CD8-positive, alpha-beta memory T cell (primary cell): ENCODE results near the gene AOPEP. TPM values are rescaled to one million over a fixed set of nuclear protein-coding genes. Genes with fewer than 3 reads are reported as not detected.

Source experiments
- CTCF ChIA-PET: fragments of 350-600 bp; sonication (Branson Sonifier 250); formaldehyde crosslinking; loops from one replicate; lab custom pipeline; 2021; ENCODE audit warnings: antibody characterized with exemption; lab: Charles Lee
- POLR2A ChIA-PET: fragments of 350-600 bp; sonication (Branson Sonifier 250); formaldehyde crosslinking; loops from one replicate; lab custom pipeline; 2021; ENCODE audit warnings: antibody characterized with exemption; lab: Charles Lee
- DNase-seq, 5 donors: peaks; one replicate each; pipeline versions ENCODE4 v3.0.0 to v3.0.0-alpha.2; 2020 to 2022; ENCODE audit warnings: mixed read lengths in 1 of 5
- H3K27ac ChIP-seq: one replicate; pipeline ENCODE4 v1.7.0; 2013; ENCODE audit warnings: low read depth, mild to moderate bottlenecking, low read length, moderate library complexity
- H3K27me3 ChIP-seq: 2 replicates; pipeline ENCODE4 v1.7.0; 2013; ENCODE audit warnings: low read length, mild to moderate bottlenecking; ENCODE audit not compliant: insufficient read depth, poor library complexity, severe bottlenecking
- H3K36me3 ChIP-seq: 2 replicates; pipeline ENCODE4 v1.7.0; 2013; ENCODE audit warnings: mild to moderate bottlenecking, low read length, moderate library complexity; ENCODE audit not compliant: insufficient read depth
- H3K4me1 ChIP-seq: 2 replicates; pipeline ENCODE4 v1.7.0; 2013; ENCODE audit warnings: mild to moderate bottlenecking, low read length, moderate library complexity; ENCODE audit not compliant: insufficient read depth
- H3K4me3 ChIP-seq: 2 replicates; pipeline ENCODE4 v1.7.0; 2013; ENCODE audit warnings: mild to moderate bottlenecking, low read length
- H3K9me3 ChIP-seq: 2 replicates; pipeline ENCODE4 v1.7.0; 2013; ENCODE audit warnings: mild to moderate bottlenecking, low read length
- H3K27ac Mint-ChIP-seq, 8 donors: one replicate each; pipeline ENCODE4 v1.8.0; 2020 to 2021; ENCODE audit warnings: mixed read lengths in 8 of 8, mild to moderate bottlenecking in 6 of 8, inconsistent platforms in 3 of 8, moderate library complexity in 3 of 8
- H3K27me3 Mint-ChIP-seq, 2 donors: one replicate each; pipeline ENCODE4 v1.8.0; 2020 to 2021; ENCODE audit warnings: mixed read lengths in 2 of 2, mild to moderate bottlenecking in 1 of 2, moderate library complexity in 1 of 2
- H3K36me3 Mint-ChIP-seq, 3 donors: one replicate each; pipeline ENCODE4 v1.8.0; 2020 to 2021; ENCODE audit warnings: mixed read lengths in 3 of 3, inconsistent platforms in 1 of 3, mild to moderate bottlenecking in 1 of 3
- H3K4me1 Mint-ChIP-seq, 3 donors: one replicate each; pipeline ENCODE4 v1.8.0; 2020 to 2021; ENCODE audit warnings: mixed read lengths in 3 of 3, inconsistent platforms in 1 of 3, mild to moderate bottlenecking in 1 of 3
- H3K4me3 Mint-ChIP-seq, 7 donors: one replicate each; pipeline ENCODE4 v1.8.0; 2020 to 2021; ENCODE audit warnings: mixed read lengths in 7 of 7, mild to moderate bottlenecking in 6 of 7, moderate library complexity in 4 of 7, inconsistent platforms in 2 of 7
- H3K9me3 Mint-ChIP-seq, 5 donors: one replicate each; pipeline ENCODE4 v1.8.0; 2020 to 2022; ENCODE audit warnings: mixed read lengths in 5 of 5, mild to moderate bottlenecking in 3 of 5, moderate library complexity in 2 of 5, inconsistent platforms in 1 of 5
- polyA plus RNA-seq: library from polyadenylated mRNA; unstranded; fragments of 300-500 nt; fragmentation: Illumina TruSeq; gene quantifications from one replicate; pipeline ENCODE4 v1.2.3, GENCODE V29; 2021
- total RNA-seq, 2 experiments: library from RNA; stranded (reverse); gene quantifications; one replicate each; pipeline ENCODE4 v1.2.3, GENCODE V29; 2021

AOPEP gene
- total and polyA plus RNA-seq, 3 experiments from 2014 or later: 4.2 to 7.1 (median 6.9) TPM

GRCh38 chr9:94899464-94900221, 173.1 kb downstream of the AOPEP start:
- H3K27me3 Mint-ChIP-seq: no peaks in the 10 kb centered on the region
- no peaks in the 10 kb centered on the region for H3K4me1 Mint-ChIP-seq
- Histone ChIP-seq H3K4me3 (no peak overlapping the region), H3K36me3 (no peaks in the 10 kb centered on the region), H3K27ac (no peak overlapping the region), H3K9me3 (no peaks in the 10 kb centered on the region), H3K27me3 (no peaks in the 10 kb centered on the region), H3K4me1 (no peaks in the 10 kb centered on the region)
- POLR2A ChIA-PET: interaction anchor here (0.6 to 0.7 kb wide), 2 partner anchors 14 to 181 kb away, joined by 3 to 8 read pairs; no protein-coding TSS in a partner anchor
- no peak for DNase-seq
- CTCF ChIA-PET: no interaction called here
- no peak overlapping the region for H3K4me3 Mint-ChIP-seq
- no peaks in the 10 kb centered on the region for H3K9me3 Mint-ChIP-seq
- peak overlapping the region in 1 of 8 donors; percentile 48 for H3K27ac Mint-ChIP-seq
- H3K36me3 Mint-ChIP-seq: peaks cover 0 to 3% (median 0%) of the 10 kb centered on the region in 3 donors

- H3K27me3 ChIP-seq: no peaks in the 10 kb centered on the region
- ChIA-PET CTCF (no interaction called here), POLR2A (no interaction called here)
- H3K4me1 Mint-ChIP-seq: no peaks in the 10 kb centered on the region
- H3K4me3 ChIP-seq: no peak overlapping the region
- no peaks in the 10 kb centered on the region for H3K27me3 Mint-ChIP-seq
- H3K27ac ChIP-seq: no peak overlapping the region
- no peaks in the 10 kb centered on the region for H3K9me3 Mint-ChIP-seq
- DNase-seq: no peak
- no peaks in the 10 kb centered on the region for H3K36me3 ChIP-seq
- no peak overlapping the region for H3K4me3 Mint-ChIP-seq
- H3K36me3 Mint-ChIP-seq: peaks cover 0 to 3% (median 0%) of the 10 kb centered on the region in 3 donors
- H3K27ac Mint-ChIP-seq: peak overlapping the region in 1 of 8 donors; percentile 27
- H3K9me3 ChIP-seq: no peaks in the 10 kb centered on the region
- H3K4me1 ChIP-seq: no peaks in the 10 kb centered on the region
Measured at GRCh38 chr9:94900222-94901018, 173.9 kb downstream of the AOPEP start.

GRCh38 chr9:94901019-94901363, 174.5 kb downstream of the AOPEP start:
- Mint-ChIP-seq H3K4me3 (no peak overlapping the region), H3K9me3 (no peaks in the 10 kb centered on the region), H3K4me1 (no peaks in the 10 kb centered on the region), H3K36me3 (peaks cover 0 to 3% (median 0%) of the 10 kb centered on the region in 3 donors), H3K27ac (no peak overlapping the region), H3K27me3 (no peaks in the 10 kb centered on the region)
- ChIA-PET CTCF (no interaction called here), POLR2A (no interaction called here)
- H3K36me3 ChIP-seq: no peaks in the 10 kb centered on the region
- H3K9me3 ChIP-seq: no peaks in the 10 kb centered on the region
- H3K27me3 ChIP-seq: no peaks in the 10 kb centered on the region
- no peak overlapping the region for H3K4me3 ChIP-seq
- H3K27ac ChIP-seq: no peak overlapping the region
- DNase-seq: no peak
- H3K4me1 ChIP-seq: no peaks in the 10 kb centered on the region

GRCh38 chr9:94903961-94904421, 177.5 kb downstream of the AOPEP start:
- Histone ChIP-seq H3K36me3 (no peaks in the 10 kb centered on the region), H3K4me1 (no peaks in the 10 kb centered on the region), H3K9me3 (no peaks in the 10 kb centered on the region), H3K4me3 (no peak overlapping the region), H3K27ac (no peak overlapping the region), H3K27me3 (no peaks in the 10 kb centered on the region)
- DNase-seq: no peak
- ChIA-PET POLR2A (no interaction called here), CTCF (no interaction called here)
- H3K36me3 Mint-ChIP-seq: peaks cover 0 to 3% (median 0%) of the 10 kb centered on the region in 3 donors
- no peaks in the 10 kb centered on the region for H3K4me1 Mint-ChIP-seq
- H3K4me3 Mint-ChIP-seq: no peak overlapping the region
- H3K27ac Mint-ChIP-seq: peak overlapping the region in 1 of 8 donors; percentile 30
- H3K9me3 Mint-ChIP-seq: no peaks in the 10 kb centered on the region
- H3K27me3 Mint-ChIP-seq: no peaks in the 10 kb centered on the region

- no peaks in the 10 kb centered on the region for H3K36me3 ChIP-seq
- Mint-ChIP-seq H3K4me1 (no peaks in the 10 kb centered on the region), H3K27ac (no peak overlapping the region), H3K27me3 (no peaks in the 10 kb centered on the region), H3K4me3 (no peak overlapping the region), H3K36me3 (peaks cover 0 to 3% (median 0%) of the 10 kb centered on the region in 3 donors), H3K9me3 (no peaks in the 10 kb centered on the region)
- H3K4me1 ChIP-seq: no peaks in the 10 kb centered on the region
- DNase-seq: no peak
- no peak overlapping the region for H3K4me3 ChIP-seq
- no peaks in the 10 kb centered on the region for H3K9me3 ChIP-seq
- H3K27ac ChIP-seq: no peak overlapping the region
- ChIA-PET CTCF (no interaction called here), POLR2A (no interaction called here)
- no peaks in the 10 kb centered on the region for H3K27me3 ChIP-seq
Measured at GRCh38 chr9:94904806-94905205, 178.3 kb downstream of the AOPEP start.

- Mint-ChIP-seq H3K4me1 (no peaks in the 10 kb centered on the region), H3K27me3 (no peaks in the 10 kb centered on the region), H3K27ac (peak overlapping the region in 1 of 8 donors; percentile 10), H3K36me3 (peaks cover 0 to 3% (median 0%) of the 10 kb centered on the region in 3 donors), H3K4me3 (no peak overlapping the region), H3K9me3 (no peaks in the 10 kb centered on the region)
- Histone ChIP-seq H3K9me3 (no peaks in the 10 kb centered on the region), H3K4me3 (no peak overlapping the region), H3K27me3 (no peaks in the 10 kb centered on the region), H3K36me3 (no peaks in the 10 kb centered on the region), H3K4me1 (no peaks in the 10 kb centered on the region), H3K27ac (no peak overlapping the region)
- CTCF ChIA-PET: interaction anchor here (0.5 kb wide), 1 partner anchor 10 kb away, joined by 3 read pairs; no protein-coding TSS in a partner anchor
- DNase-seq: no peak
- POLR2A ChIA-PET: no interaction called here
Measured at GRCh38 chr9:94905606-94906005, 179.1 kb downstream of the AOPEP start.

GRCh38 chr9:94906181-94906580, 179.7 kb downstream of the AOPEP start:
- no peak overlapping the region for H3K4me3 Mint-ChIP-seq
- no peak overlapping the region for H3K27ac Mint-ChIP-seq
- H3K4me1 ChIP-seq: no peaks in the 10 kb centered on the region
- H3K36me3 Mint-ChIP-seq: peaks cover 0 to 3% (median 0%) of the 10 kb centered on the region in 3 donors
- H3K4me3 ChIP-seq: no peak overlapping the region
- DNase-seq: no peak
- H3K27me3 ChIP-seq: no peaks in the 10 kb centered on the region
- H3K27me3 Mint-ChIP-seq: no peaks in the 10 kb centered on the region
- POLR2A ChIA-PET: no interaction called here
- CTCF ChIA-PET: no interaction called here
- no peaks in the 10 kb centered on the region for H3K36me3 ChIP-seq
- H3K27ac ChIP-seq: no peak overlapping the region
- H3K9me3 ChIP-seq: no peaks in the 10 kb centered on the region
- no peaks in the 10 kb centered on the region for H3K4me1 Mint-ChIP-seq
- no peaks in the 10 kb centered on the region for H3K9me3 Mint-ChIP-seq

GRCh38 chr9:94906713-94907112, 180.2 kb downstream of the AOPEP start:
- Histone ChIP-seq H3K4me3 (no peak overlapping the region), H3K27me3 (no peaks in the 10 kb centered on the region), H3K27ac (no peak overlapping the region), H3K4me1 (no peaks in the 10 kb centered on the region), H3K36me3 (no peaks in the 10 kb centered on the region), H3K9me3 (no peaks in the 10 kb centered on the region)
- Mint-ChIP-seq H3K27ac (peak overlapping the region in 1 of 8 donors; percentile 40), H3K4me1 (no peaks in the 10 kb centered on the region), H3K4me3 (no peak overlapping the region), H3K36me3 (peaks cover 0 to 3% (median 0%) of the 10 kb centered on the region in 3 donors), H3K27me3 (no peaks in the 10 kb centered on the region), H3K9me3 (no peaks in the 10 kb centered on the region)
- POLR2A ChIA-PET: no interaction called here
- CTCF ChIA-PET: no interaction called here
- no peak for DNase-seq
